ENCODE data around the gene GPI. TPM values are rescaled to one million over a fixed set of nuclear protein-coding genes. Genes with fewer than 3 reads are reported as not detected.

GPI gene
- total and polyA plus RNA-seq, 2 of the 13 experiments (the other 11 are each of a cell fraction or from before 2014, with no cell fraction given), result 147 to 167 TPM

DNA sequence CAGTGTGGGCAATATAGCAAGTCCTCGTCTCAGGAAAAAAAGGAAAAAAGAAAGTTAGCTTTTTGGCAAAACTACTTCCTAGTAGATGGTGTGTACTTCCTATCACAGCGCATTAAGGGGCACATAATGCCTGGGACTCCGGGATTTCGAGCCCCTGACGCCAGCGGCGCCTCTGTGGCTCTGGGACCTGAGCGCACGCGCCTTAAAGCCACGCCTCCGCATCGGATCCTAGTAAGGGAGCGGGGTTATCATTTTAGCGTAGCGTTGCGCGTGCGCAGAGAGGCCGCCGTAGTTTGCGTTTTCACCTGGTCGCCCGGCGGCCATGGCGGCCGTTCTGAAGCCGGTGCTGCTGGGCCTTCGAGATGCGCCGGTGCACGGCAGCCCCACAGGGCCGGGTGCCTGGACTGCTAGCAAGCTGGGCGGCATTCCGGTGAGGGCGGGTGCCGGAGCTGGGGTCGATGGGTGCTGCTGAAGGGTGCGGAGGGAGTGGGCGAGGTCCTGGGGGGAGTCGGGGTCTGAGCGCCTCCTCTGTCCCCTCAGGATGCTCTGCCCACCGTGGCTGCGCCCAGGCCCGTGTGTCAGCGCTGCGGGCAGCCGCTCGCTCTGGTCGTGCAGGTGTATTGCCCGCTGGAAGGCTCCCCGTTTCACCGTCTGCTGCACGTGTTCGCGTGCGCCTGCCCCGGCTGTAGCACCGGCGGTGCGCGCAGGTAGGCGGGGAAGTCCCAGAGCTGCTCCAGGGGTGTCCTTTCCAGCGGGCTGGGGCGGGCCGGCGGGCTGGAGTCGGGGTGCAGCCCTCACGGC lies 39.3 kb downstream of the GPI start, which contains the start of gene PDCD2L (continued):
- TF ChIP-seq ETV6 (CRISPR knock-in tag; conservative IDR thresholded peaks at IDR 0.05) (no peak; the same call in 1 of the 2 replicates), ZNF383 (CRISPR knock-in tag; IDR thresholded peaks at IDR 0.05; ENCODE audit: borderline replicate concordance) (no peak), XBP1 (CRISPR knock-in tag; IDR thresholded peaks at IDR 0.05) (no peak), EED (CRISPR knock-in tag; IDR thresholded peaks at IDR 0.05) (peak; percentile 19; the same call in 1 of the 2 replicates), NR2F6 (IDR thresholded peaks at IDR 0.05) (no peak), NR2F6 (CRISPR knock-in tag; IDR thresholded peaks at IDR 0.05) (peak; percentile 47; the same call in 1 of the 2 replicates), ZBTB7B (CRISPR knock-in tag; IDR thresholded peaks at IDR 0.05) (peak; percentile 41; the same call in 1 of the 2 replicates), ZNF549 (CRISPR knock-in tag; IDR thresholded peaks at IDR 0.05) (peak; percentile 40; the same call in 1 of the 2 replicates), ZFP82 (CRISPR knock-in tag; IDR thresholded peaks at IDR 0.05; ENCODE audit: borderline replicate concordance) (0 out of 2 replicates have a peak, but pooled peaks have one; percentile 79), TRIM24 (CRISPR knock-in tag; IDR thresholded peaks at IDR 0.05) (no peak), U2AF2 (IDR thresholded peaks at IDR 0.05; ENCODE audit: low read depth, low read length) (no peak), CHD2 (IDR thresholded peaks at IDR 0.05; ENCODE audit: low read depth, low read length) (no peak), ZMAT3 (CRISPR knock-in tag; conservative IDR thresholded peaks at IDR 0.05) (no peak; the same call in 1 of the 2 replicates), KMT2B (CRISPR knock-in tag; IDR thresholded peaks at IDR 0.05) (peak; percentile 74), SCMH1 (CRISPR knock-in tag; IDR thresholded peaks at IDR 0.05; ENCODE audit: borderline replicate concordance) (no peak), ZNF235 (CRISPR knock-in tag; IDR thresholded peaks at IDR 0.05; ENCODE audit: borderline replicate concordance) (peak; percentile 79; the same call in 1 of the 2 replicates), ZNF839 (CRISPR knock-in tag; IDR thresholded peaks at IDR 0.05; ENCODE audit: borderline replicate concordance) (0 out of 2 replicates have a peak, but pooled peaks have one; percentile 72), HNRNPK (IDR thresholded peaks at IDR 0.05; ENCODE audit: low read depth, low read length, poor library complexity, severe bottlenecking) (peak; percentile 36)
- TF ChIP-seq, protein P1, sequence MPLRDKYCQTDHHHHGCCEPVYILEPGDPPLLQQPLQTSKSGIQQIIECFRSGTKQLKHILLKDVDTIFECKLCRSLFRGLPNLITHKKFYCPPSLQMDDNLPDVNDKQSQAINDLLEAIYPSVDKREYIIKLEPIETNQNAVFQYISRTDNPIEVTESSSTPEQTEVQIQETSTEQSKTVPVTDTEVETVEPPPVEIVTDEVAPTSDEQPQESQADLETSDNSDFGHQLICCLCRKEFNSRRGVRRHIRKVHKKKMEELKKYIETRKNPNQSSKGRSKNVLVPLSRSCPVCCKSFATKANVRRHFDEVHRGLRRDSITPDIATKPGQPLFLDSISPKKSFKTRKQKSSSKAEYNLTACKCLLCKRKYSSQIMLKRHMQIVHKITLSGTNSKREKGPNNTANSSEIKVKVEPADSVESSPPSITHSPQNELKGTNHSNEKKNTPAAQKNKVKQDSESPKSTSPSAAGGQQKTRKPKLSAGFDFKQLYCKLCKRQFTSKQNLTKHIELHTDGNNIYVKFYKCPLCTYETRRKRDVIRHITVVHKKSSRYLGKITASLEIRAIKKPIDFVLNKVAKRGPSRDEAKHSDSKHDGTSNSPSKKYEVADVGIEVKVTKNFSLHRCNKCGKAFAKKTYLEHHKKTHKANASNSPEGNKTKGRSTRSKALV (CRISPR knock-in tag; IDR thresholded peaks at IDR 0.05), result peak; percentile 67; the same call in 1 of the 2 replicates
- TF ChIP-seq, protein P2, sequence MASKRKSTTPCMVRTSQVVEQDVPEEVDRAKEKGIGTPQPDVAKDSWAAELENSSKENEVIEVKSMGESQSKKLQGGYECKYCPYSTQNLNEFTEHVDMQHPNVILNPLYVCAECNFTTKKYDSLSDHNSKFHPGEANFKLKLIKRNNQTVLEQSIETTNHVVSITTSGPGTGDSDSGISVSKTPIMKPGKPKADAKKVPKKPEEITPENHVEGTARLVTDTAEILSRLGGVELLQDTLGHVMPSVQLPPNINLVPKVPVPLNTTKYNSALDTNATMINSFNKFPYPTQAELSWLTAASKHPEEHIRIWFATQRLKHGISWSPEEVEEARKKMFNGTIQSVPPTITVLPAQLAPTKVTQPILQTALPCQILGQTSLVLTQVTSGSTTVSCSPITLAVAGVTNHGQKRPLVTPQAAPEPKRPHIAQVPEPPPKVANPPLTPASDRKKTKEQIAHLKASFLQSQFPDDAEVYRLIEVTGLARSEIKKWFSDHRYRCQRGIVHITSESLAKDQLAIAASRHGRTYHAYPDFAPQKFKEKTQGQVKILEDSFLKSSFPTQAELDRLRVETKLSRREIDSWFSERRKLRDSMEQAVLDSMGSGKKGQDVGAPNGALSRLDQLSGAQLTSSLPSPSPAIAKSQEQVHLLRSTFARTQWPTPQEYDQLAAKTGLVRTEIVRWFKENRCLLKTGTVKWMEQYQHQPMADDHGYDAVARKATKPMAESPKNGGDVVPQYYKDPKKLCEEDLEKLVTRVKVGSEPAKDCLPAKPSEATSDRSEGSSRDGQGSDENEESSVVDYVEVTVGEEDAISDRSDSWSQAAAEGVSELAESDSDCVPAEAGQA (IDR thresholded peaks at IDR 0.05; ENCODE audit: low read depth), result peak; percentile 15; the same call in 1 of the 2 replicates
- TF ChIP-seq, protein P2 (CRISPR knock-in tag; IDR thresholded peaks at IDR 0.05; ENCODE audit: borderline replicate concordance), result 0 out of 2 replicates have a peak, but pooled peaks have one; percentile 37
